Right atrium auricular region (tissue), 2 donors: Measurements from ENCODE around the gene CD300LF. TPM values are rescaled to one million over a fixed set of nuclear protein-coding genes. Genes with fewer than 3 reads are reported as not detected.

Source experiments
- DNase-seq: peaks from one replicate; pipeline ENCODE4 v3.0.0-alpha.2; 2019; ENCODE audit warnings: low spot score
- H3K27ac ChIP-seq, 2 donors: fragments of 200-600 bp; sonication (generic); 1 replicate in 1 of 2; 2 replicates in 1 of 2; pipeline ENCODE4 v1.5.1; 2016 to 2019
- H3K27me3 ChIP-seq, 2 donors: fragments of 200-600 bp; sonication (generic); one replicate each; pipeline versions ENCODE4 v1.5.1 to v1.6.0; 2017 to 2019
- H3K36me3 ChIP-seq: fragments of 200-600 bp; sonication (generic); one replicate; pipeline ENCODE4 v1.5.1; 2016
- H3K4me1 ChIP-seq, 2 donors: fragments of 200-600 bp; sonication (generic); one replicate each; pipeline versions ENCODE4 v1.5.1 to v1.6.0; 2017 to 2019
- H3K4me3 ChIP-seq, 2 donors: fragments of 200-600 bp; sonication (generic); 1 replicate in 1 of 2; 2 replicates in 1 of 2; pipeline ENCODE4 v1.5.1; 2017 to 2019; ENCODE audit warnings: mild to moderate bottlenecking in 1 of 2, moderate library complexity in 1 of 2
- H3K9me3 ChIP-seq, 2 donors: fragments of 200-600 bp; sonication (generic); one replicate each; pipeline ENCODE4 v1.5.1; 2019
- total RNA-seq, 2 donors: library from RNA; depleted of rRNA; stranded (reverse); fragments of >200 nt; gene quantifications; one replicate each; pipeline ENCODE4 v1.1.0, GENCODE V29; 2016
- TF ChIP-seq, protein P1 (sequence below), 2 donors: fragments of 200-600 bp; sonication (generic); IDR thresholded peaks; one replicate each; pipeline ENCODE4 v1.5.1; 2019; ENCODE audit warnings: antibody characterized with exemption in 2 of 2

The CD300LF gene
- total RNA-seq, 2 donors from 2014 or later: 0.71 TPM; not detected in 1

DNA sequence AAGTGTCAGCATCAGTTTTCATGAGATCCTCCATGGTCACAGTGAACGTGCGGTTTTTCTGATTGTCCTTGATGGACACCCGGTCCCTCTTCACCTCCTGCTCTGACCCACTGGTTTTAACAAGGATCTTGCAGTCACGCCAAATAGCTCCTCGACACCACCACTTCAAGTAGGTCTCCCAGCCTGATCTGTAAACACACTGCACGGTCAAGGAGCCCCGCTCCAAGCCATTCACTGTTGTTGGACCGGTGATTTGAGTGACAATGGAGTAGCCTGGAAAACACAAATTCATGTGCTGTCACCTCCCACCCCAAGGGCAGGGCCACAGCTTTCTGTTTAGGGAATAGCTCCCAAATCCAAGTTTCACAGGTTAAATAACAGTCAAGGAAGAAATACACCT is 8.2 kb downstream of the CD300LF start:
- Histone ChIP-seq H3K9me3 (no peaks in the 10 kb centered on the region), H3K36me3 (no peaks in the 10 kb centered on the region), H3K4me3 (no peak overlapping the region), H3K27me3 (no peaks in the 10 kb centered on the region), H3K27ac (no peak overlapping the region), H3K4me1 (no peaks in the 10 kb centered on the region)
- DNase-seq: no peak
- TF ChIP-seq, protein P1, sequence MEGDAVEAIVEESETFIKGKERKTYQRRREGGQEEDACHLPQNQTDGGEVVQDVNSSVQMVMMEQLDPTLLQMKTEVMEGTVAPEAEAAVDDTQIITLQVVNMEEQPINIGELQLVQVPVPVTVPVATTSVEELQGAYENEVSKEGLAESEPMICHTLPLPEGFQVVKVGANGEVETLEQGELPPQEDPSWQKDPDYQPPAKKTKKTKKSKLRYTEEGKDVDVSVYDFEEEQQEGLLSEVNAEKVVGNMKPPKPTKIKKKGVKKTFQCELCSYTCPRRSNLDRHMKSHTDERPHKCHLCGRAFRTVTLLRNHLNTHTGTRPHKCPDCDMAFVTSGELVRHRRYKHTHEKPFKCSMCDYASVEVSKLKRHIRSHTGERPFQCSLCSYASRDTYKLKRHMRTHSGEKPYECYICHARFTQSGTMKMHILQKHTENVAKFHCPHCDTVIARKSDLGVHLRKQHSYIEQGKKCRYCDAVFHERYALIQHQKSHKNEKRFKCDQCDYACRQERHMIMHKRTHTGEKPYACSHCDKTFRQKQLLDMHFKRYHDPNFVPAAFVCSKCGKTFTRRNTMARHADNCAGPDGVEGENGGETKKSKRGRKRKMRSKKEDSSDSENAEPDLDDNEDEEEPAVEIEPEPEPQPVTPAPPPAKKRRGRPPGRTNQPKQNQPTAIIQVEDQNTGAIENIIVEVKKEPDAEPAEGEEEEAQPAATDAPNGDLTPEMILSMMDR (IDR thresholded peaks at IDR 0.05): no peak

DNA sequence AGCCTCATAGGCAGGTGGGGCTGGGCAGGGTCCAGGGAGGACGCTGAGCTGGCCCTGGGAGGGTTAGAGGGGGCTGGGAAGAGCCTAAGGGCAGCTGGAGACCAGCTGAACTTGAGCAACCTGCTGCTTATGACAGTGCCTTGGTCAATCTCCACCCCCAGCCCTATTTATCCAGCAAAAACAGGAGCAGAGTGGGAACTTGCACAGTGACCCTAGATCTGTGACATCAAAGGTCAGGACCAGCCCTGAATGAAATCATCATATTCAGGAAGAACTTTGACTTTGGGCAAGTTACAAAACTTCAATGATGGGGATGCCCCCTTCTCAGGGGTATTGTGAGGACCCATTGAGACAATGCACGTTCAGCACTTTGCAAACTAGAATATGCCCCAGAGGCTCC is 9.4 kb downstream of the CD300LF start:
- TF ChIP-seq, protein P1 (IDR thresholded peaks at IDR 0.05): no peak
- Histone ChIP-seq H3K4me1 (no peaks in the 10 kb centered on the region), H3K36me3 (no peaks in the 10 kb centered on the region), H3K4me3 (no peak overlapping the region), H3K27me3 (no peaks in the 10 kb centered on the region), H3K27ac (no peak overlapping the region), H3K9me3 (no peaks in the 10 kb centered on the region)
- DNase-seq: no peak

DNA sequence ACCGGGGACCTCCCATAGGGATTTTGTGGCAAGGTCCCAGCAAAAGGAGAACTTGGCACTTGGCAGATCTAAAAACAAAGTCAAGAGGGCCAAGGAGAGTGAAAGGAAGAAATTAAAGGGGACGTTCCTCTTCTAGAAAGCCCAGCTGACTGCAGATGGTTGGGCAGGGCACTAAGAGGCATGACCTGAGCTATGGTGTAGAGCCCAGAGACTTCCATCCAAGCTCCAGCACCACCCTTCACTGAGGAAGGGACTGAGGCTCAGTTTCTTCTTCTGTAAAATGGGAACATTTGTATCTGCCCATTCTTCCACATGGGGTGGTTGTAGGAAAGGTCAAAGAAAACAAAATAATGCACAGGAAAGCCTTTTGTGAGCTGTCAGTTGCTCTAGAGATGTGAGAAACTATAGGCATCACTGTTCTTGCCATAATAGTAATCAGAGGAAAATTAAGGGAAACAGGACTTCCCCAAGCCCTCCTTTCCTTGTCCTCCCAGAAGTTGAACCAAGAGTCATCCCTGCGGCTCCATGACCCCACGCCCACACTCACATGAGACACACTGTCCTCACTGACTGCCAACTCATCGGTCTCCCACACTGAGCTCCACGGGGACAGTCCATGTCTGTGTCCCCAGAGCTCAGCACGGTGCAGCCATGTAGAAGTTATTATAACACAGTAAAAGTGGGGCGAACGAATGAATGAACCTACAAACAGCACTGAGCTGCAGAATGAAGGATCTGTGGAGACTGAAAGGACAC is 10.4 kb downstream of the CD300LF start:
- H3K4me3 ChIP-seq: no peak overlapping the region
- no peaks in the 10 kb centered on the region for H3K36me3 ChIP-seq
- H3K27ac ChIP-seq: no peak overlapping the region
- H3K27me3 ChIP-seq: no peaks in the 10 kb centered on the region
- H3K4me1 ChIP-seq: no peaks in the 10 kb centered on the region
- no peak for DNase-seq
- no peaks in the 10 kb centered on the region for H3K9me3 ChIP-seq
- TF ChIP-seq, protein P1 (IDR thresholded peaks at IDR 0.05): no peak

- no peaks in the 10 kb centered on the region for H3K4me1 ChIP-seq
- H3K27me3 ChIP-seq: no peaks in the 10 kb centered on the region
- no peaks in the 10 kb centered on the region for H3K36me3 ChIP-seq
- H3K9me3 ChIP-seq: no peaks in the 10 kb centered on the region
- TF ChIP-seq, protein P1 (IDR thresholded peaks at IDR 0.05): no peak
- no peak overlapping the region for H3K27ac ChIP-seq
- no peak overlapping the region for H3K4me3 ChIP-seq
- DNase-seq: no peak
Observed at GRCh38 chr17:74699236-74699635, 13.5 kb downstream of the CD300LF start.

DNA sequence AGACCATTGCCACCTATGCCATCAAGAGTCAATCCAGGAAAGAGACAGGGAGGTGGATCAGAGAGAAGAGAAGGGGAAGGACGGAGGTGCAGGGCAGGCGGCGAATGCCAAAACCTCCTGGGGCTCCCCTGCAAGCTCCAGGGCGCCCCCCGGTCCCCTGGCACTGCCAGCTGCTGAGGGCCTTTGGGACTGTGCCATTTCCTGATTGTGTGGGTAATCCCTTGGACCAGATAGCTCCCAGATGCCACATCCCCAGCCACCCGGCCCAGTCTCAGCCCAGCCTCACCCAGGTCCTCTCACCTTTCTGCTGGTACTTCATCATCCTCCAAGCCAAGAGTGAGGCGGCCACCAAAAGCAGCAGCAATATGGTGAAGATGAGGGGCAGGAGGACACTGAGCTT is 14.7 kb downstream of the CD300LF start:
- TF ChIP-seq, protein P1 (IDR thresholded peaks at IDR 0.05): no peak
- no peak for DNase-seq
- Histone ChIP-seq H3K27me3 (no peaks in the 10 kb centered on the region), H3K36me3 (no peaks in the 10 kb centered on the region), H3K9me3 (no peaks in the 10 kb centered on the region), H3K27ac (no peak overlapping the region), H3K4me3 (no peak overlapping the region), H3K4me1 (no peaks in the 10 kb centered on the region)

GRCh38 chr17:74697515-74697914 is 15.2 kb downstream of the CD300LF start:
- no peak for DNase-seq
- H3K27ac ChIP-seq: no peak overlapping the region
- H3K4me1 ChIP-seq: no peaks in the 10 kb centered on the region
- no peak overlapping the region for H3K4me3 ChIP-seq
- no peaks in the 10 kb centered on the region for H3K36me3 ChIP-seq
- H3K9me3 ChIP-seq: no peaks in the 10 kb centered on the region
- H3K27me3 ChIP-seq: no peaks in the 10 kb centered on the region
- TF ChIP-seq, protein P1 (IDR thresholded peaks at IDR 0.05): no peak
